Liver (tissue), 9 donors: ENCODE data around the gene DSG2. TPM values are rescaled to one million over a fixed set of nuclear protein-coding genes. Genes with fewer than 3 reads are reported as not detected.

Source experiments
- DNase-seq: peaks from one replicate; pipeline ENCODE4 v3.0.0-alpha.2; 2017; ENCODE audit warnings: low spot score
- H3K27ac ChIP-seq, 2 donors: one replicate each; pipeline ENCODE4 v1.7.0; 2013; ENCODE audit warnings: inconsistent platforms in 2 of 2, low read length in 2 of 2, control low read depth in 1 of 2, low read depth in 1 of 2, mild to moderate bottlenecking in 1 of 2
- H3K27me3 ChIP-seq, 4 donors: one replicate each; pipeline versions ENCODE4 v1.6.1 to v1.7.0; 2013; ENCODE audit warnings: low read length in 3 of 4, inconsistent platforms in 1 of 4, mild to moderate bottlenecking in 1 of 4, moderate library complexity in 1 of 4; ENCODE audit not compliant: control insufficient read depth in 4 of 4, insufficient read depth in 4 of 4
- H3K36me3 ChIP-seq, 4 donors: one replicate each; pipeline versions ENCODE4 v1.6.1 to v1.7.0; 2013; ENCODE audit warnings: low read length in 3 of 4, mild to moderate bottlenecking in 3 of 4, low read depth in 1 of 4, moderate library complexity in 1 of 4; ENCODE audit not compliant: control insufficient read depth in 4 of 4, insufficient read depth in 3 of 4
- H3K4me1 ChIP-seq, 4 donors: one replicate each; pipeline versions ENCODE4 v1.6.1 to v1.7.0; 2013; ENCODE audit warnings: low read length in 3 of 4, mild to moderate bottlenecking in 3 of 4, moderate library complexity in 1 of 4; ENCODE audit not compliant: control insufficient read depth in 4 of 4, insufficient read depth in 4 of 4
- H3K4me3 ChIP-seq, 3 donors: one replicate each; pipeline versions ENCODE4 v1.6.1 to v1.7.0; 2013; ENCODE audit warnings: low read length in 3 of 3, control low read depth in 1 of 3, low read depth in 1 of 3, mild to moderate bottlenecking in 1 of 3
- H3K9ac ChIP-seq, 2 donors: one replicate each; pipeline ENCODE4 v1.7.0; 2013; ENCODE audit warnings: low read length in 2 of 2, mild to moderate bottlenecking in 2 of 2, moderate library complexity in 2 of 2, control low read depth in 1 of 2, low read depth in 1 of 2
- H3K9me3 ChIP-seq, 4 donors: one replicate each; pipeline versions ENCODE4 v1.6.1 to v1.7.0; 2013; ENCODE audit warnings: low read length in 3 of 4; ENCODE audit not compliant: control insufficient read depth in 4 of 4
- ATF3 ChIP-seq: IDR thresholded peaks from 2 replicates; pipeline ENCODE4 v1.6.1; 2016; ENCODE audit warnings: antibody characterized with exemption
- CTCF ChIP-seq: fragments of 150-350 bp; IDR thresholded peaks from 2 replicates; pipeline ENCODE4 v1.5.1; 2017; ENCODE audit warnings: improper control_type of control experiment, low read depth, low read length; ENCODE audit not compliant: missing input control
- EGR1 ChIP-seq, 2 donors: IDR thresholded peaks; 2 replicates each; pipeline ENCODE4 v1.6.1; 2016 to 2018; ENCODE audit warnings: antibody characterized with exemption in 2 of 2, low read depth in 2 of 2
- FOXA1 ChIP-seq: IDR thresholded peaks from 2 replicates; pipeline ENCODE4 v1.6.1; 2016; ENCODE audit warnings: antibody characterized with exemption
- FOXA2 ChIP-seq: IDR thresholded peaks from 2 replicates; pipeline ENCODE4 v1.6.1; 2016; ENCODE audit warnings: antibody characterized with exemption
- GABPA ChIP-seq, 2 donors: IDR thresholded peaks in 1 of 2; conservative IDR thresholded peaks in 1 of 2; 2 replicates each; pipeline ENCODE4 v1.6.1; 2016; ENCODE audit warnings: antibody characterized with exemption in 2 of 2, mild to moderate bottlenecking in 1 of 2, moderate library complexity in 1 of 2
- HNF4A ChIP-seq, 2 donors: conservative IDR thresholded peaks; 2 replicates each; pipeline ENCODE4 v1.6.1; 2016; ENCODE audit warnings: antibody characterized with exemption in 2 of 2, mild to moderate bottlenecking in 2 of 2
- HNF4G ChIP-seq: IDR thresholded peaks from 2 replicates; pipeline ENCODE4 v1.6.1; 2016; ENCODE audit warnings: antibody characterized with exemption
- JUND ChIP-seq, 2 donors: IDR thresholded peaks; 2 replicates each; pipeline ENCODE4 v1.6.1; 2016; ENCODE audit warnings: antibody characterized with exemption in 2 of 2
- MAX ChIP-seq: IDR thresholded peaks from 2 replicates; pipeline ENCODE4 v1.6.1; 2016; ENCODE audit warnings: antibody characterized with exemption
- NR2F2 ChIP-seq: IDR thresholded peaks from 2 replicates; pipeline ENCODE4 v1.6.1; 2016; ENCODE audit warnings: antibody characterized with exemption
- RAD21 ChIP-seq, 2 donors: IDR thresholded peaks; 2 replicates each; pipeline ENCODE4 v1.6.1; 2016; ENCODE audit warnings: antibody characterized with exemption in 2 of 2, mild to moderate bottlenecking in 2 of 2
- REST ChIP-seq: IDR thresholded peaks from 2 replicates; pipeline ENCODE4 v1.6.1; 2016; ENCODE audit warnings: antibody characterized with exemption, mild to moderate bottlenecking
- RXRA ChIP-seq, 2 donors: IDR thresholded peaks; 2 replicates each; pipeline ENCODE4 v1.6.1; 2017 to 2018; ENCODE audit warnings: antibody characterized with exemption in 2 of 2, mild to moderate bottlenecking in 1 of 2
- SP1 ChIP-seq: IDR thresholded peaks from 2 replicates; pipeline ENCODE4 v1.6.1; 2018; ENCODE audit warnings: antibody characterized with exemption, mild to moderate bottlenecking
- TAF1 ChIP-seq: conservative IDR thresholded peaks from 2 replicates; pipeline ENCODE4 v1.6.1; 2016; ENCODE audit warnings: antibody characterized with exemption, mild to moderate bottlenecking
- YY1 ChIP-seq: IDR thresholded peaks from 2 replicates; pipeline ENCODE4 v1.6.1; 2016; ENCODE audit warnings: antibody characterized with exemption, mild to moderate bottlenecking
- ZBTB33 ChIP-seq: IDR thresholded peaks from 2 replicates; pipeline ENCODE4 v1.6.1; 2016; ENCODE audit warnings: antibody characterized with exemption
- WGBS: extraction: QIAGEN DNeasy Blood & Tissue Kit; methylation state at CpG from one replicate; pipeline ENCODE4 v1.1.7; 2013; 5-methylcytosine and 5-hydroxymethylcytosine counted together
- polyA plus RNA-seq, 2 donors: library from polyadenylated mRNA; stranded (reverse) in 1 of 2; unstranded in 1 of 2; fragments of 200-250 nt in 1 of 2; fragments of >200 nt in 1 of 2; fragmentation: Nextera tagmentation in 1 of 2; extraction: Ambion mirVana in 1 of 2; gene quantifications; one replicate each; pipeline versions ENCODE4 v1.2.1 to v1.2.3, GENCODE V29; 2013 to 2015
- total RNA-seq, 2 donors: library from RNA; depleted of rRNA; stranded (reverse); fragments of >200 nt; gene quantifications; one replicate each; pipeline ENCODE4 v1.2.3, GENCODE V29; 2014
- donor health status: healthy.
- donor health status: healthy.
- donor health status: healthy.
- donor health status: healthy.
- donor health status: healthy.

The DSG2 gene
- total and polyA plus RNA-seq, 4 donors, result 5.4 to 13.9 (median 9.6) TPM

- Histone ChIP-seq H3K9me3 (no peaks in the 10 kb centered on the region), H3K4me3 (no peak overlapping the region), H3K9ac (no peak overlapping the region), H3K27me3 (no peaks in the 10 kb centered on the region), H3K4me1 (peaks cover 0 to under 1% (median 0%) of the 10 kb centered on the region in 4 donors), H3K36me3 (peaks cover 0 to 9% (median 6%) of the 10 kb centered on the region in 4 donors), H3K27ac (no peak overlapping the region)
- DNase-seq, result no peak
- 85% methylated on average over 2 of the region's 2 CpGs for WGBS
- TF ChIP-seq ATF3 (no peak), FOXA1 (no peak), REST (no peak), TAF1 (no peak), MAX (no peak)
These were observed 48.5 kb downstream of the DSG2 start for GRCh38 chr18:31546476-31546875.

- DNase-seq, result no peak
- Histone ChIP-seq H3K4me3 (no peak overlapping the region), H3K9ac (no peak overlapping the region), H3K9me3 (no peaks in the 10 kb centered on the region), H3K36me3 (no peaks in the 10 kb centered on the region), H3K27ac (no peak overlapping the region), H3K4me1 (peaks cover 0 to 6% (median 1%) of the 10 kb centered on the region in 4 donors), H3K27me3 (no peaks in the 10 kb centered on the region)
- 78% methylated on average over 2 of the region's 2 CpGs for WGBS
- TF ChIP-seq JUND (IDR thresholded peaks at IDR 0.05) (no peak), RAD21 (IDR thresholded peaks at IDR 0.05) (no peak), FOXA2 (no peak)
These were observed 50.9 kb downstream of the DSG2 start for GRCh38 chr18:31548853-31549252.

GRCh38 chr18:31549416-31549815 is 51.4 kb downstream of the DSG2 start:
- Histone ChIP-seq H3K36me3 (no peaks in the 10 kb centered on the region), H3K4me1 (peaks cover 0 to 12% (median 5%) of the 10 kb centered on the region in 4 donors), H3K9me3 (no peaks in the 10 kb centered on the region), H3K4me3 (no peak overlapping the region), H3K9ac (no peak overlapping the region), H3K27ac (no peak overlapping the region), H3K27me3 (no peaks in the 10 kb centered on the region)
- WGBS, result 89% methylated on average over 4 of the region's 4 CpGs
- DNase-seq, result no peak
- TF ChIP-seq HNF4A (conservative IDR thresholded peaks at IDR 0.05) (no peak), CTCF (no peak), FOXA2 (no peak), NR2F2 (no peak), FOXA1 (no peak), HNF4G (no peak), YY1 (no peak), GABPA (IDR thresholded peaks at IDR 0.05 in 1 of 2, conservative IDR thresholded peaks at IDR 0.05 in 1 of 2) (no peak), RAD21 (IDR thresholded peaks at IDR 0.05) (no peak), ATF3 (no peak), SP1 (no peak), TAF1 (no peak), RXRA (IDR thresholded peaks at IDR 0.05) (no peak), MAX (no peak), ZBTB33 (no peak), EGR1 (IDR thresholded peaks at IDR 0.05; ENCODE audit: low read depth in 2 of 2) (no peak)
